Measurements from ENCODE around the gene CCDC78. TPM values are rescaled to one million over a fixed set of nuclear protein-coding genes. Genes with fewer than 3 reads are reported as not detected.
"Not testable (repeated sequence)": the region's sequence is repeated elsewhere in the genome, so short reads cannot be mapped to it uniquely, and the experiment has no call there.

The CCDC78 gene
- polyA plus RNA-seq, 6 donors from 2014 or later = 0.41 to 0.95 TPM; not detected in 4

GRCh38 chr16:692356-693108 lies 33.7 kb downstream of the CCDC78 start:
- no peak for ATAC-seq (ENCODE audit: low read depth in 2 of 2)
- Mint-ChIP-seq H3K4me1 (peaks cover 18 to 33% (median 27%) of the 10 kb centered on the region in 3 donors), H3K9me3 (no peaks in the 10 kb centered on the region), H3K27me3 (peaks cover 0 to 24% (median 15%) of the 10 kb centered on the region in 3 donors), H3K4me3 (peak overlapping the region in 6 of 8 donors; percentile 18 to 95 (median 46)), H3K27ac (no peak overlapping the region), H3K36me3 (no peaks in the 10 kb centered on the region)
- DNase-seq = no peak

DNA sequence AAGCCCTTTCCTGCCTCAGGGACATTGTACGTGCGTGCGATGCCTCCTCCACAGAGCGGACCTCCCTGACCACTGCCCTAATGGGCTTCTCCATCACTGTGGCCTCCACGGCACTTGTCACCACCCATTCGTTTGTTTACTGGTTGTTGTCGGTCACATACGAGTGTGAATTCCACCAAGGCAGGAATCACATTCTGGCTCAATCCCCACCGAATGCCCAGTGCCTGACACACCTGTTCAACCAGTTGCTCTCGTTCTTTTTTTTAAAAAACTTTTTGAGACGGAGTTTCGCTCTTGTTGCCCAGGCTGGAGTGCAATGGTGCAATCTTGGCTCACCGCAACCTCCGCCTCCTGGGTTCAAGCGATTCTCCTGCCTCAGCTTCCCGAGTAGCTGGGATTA lies 35.0 kb downstream of the CCDC78 start:
- DNase-seq; ATAC-seq (ENCODE audit: low read depth in 2 of 2); H3K9me3 Mint-ChIP-seq; H3K36me3 Mint-ChIP-seq: not testable (repeated sequence)
- Mint-ChIP-seq H3K27me3 (peaks cover 0 to 19% (median 15%) of the 10 kb centered on the region in 3 donors), H3K4me1 (peaks cover 21 to 33% (median 27%) of the 10 kb centered on the region in 3 donors), H3K27ac (peak overlapping the region in 2 of 6 donors; percentile 47 to 93), H3K4me3 (peak overlapping the region in 7 of 8 donors; percentile 89 to 97 (median 94))

- Mint-ChIP-seq H3K4me1 (peaks cover 22 to 40% (median 29%) of the 10 kb centered on the region in 3 donors), H3K4me3 (peak overlapping the region; percentile 89 to 97 (median 94)), H3K27ac (peak overlapping the region in 5 of 6 donors; percentile 33 to 96 (median 56)), H3K27me3 (peaks cover 0 to 15% (median 13%) of the 10 kb centered on the region in 3 donors), H3K9me3 (no peaks in the 10 kb centered on the region), H3K36me3 (no peaks in the 10 kb centered on the region)
- ATAC-seq (ENCODE audit: low read depth in 2 of 2) = no peak
- DNase-seq = no peak
Measured at GRCh38 chr16:689175-689897, 36.9 kb downstream of the CCDC78 start.

DNA sequence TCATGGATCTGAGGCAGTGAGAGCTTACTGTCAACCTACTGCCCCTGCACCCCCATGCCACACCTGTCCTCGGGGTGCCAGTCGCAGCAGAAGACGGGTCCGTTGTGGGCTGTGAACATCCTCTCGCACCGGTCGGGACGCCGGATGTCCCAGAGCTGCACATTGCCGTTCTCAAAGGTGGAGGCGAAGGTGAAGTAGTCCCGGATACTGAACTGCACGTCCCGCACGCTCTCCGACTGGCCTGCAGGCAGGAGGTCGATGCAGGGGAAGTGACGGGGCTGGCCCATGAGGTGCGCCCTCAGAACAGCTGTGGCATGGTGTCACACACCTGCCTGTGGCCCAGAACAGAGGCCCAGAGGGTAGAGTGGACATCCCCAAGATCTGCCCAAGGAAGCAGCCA lies 38.7 kb downstream of the CCDC78 start:
- H3K4me1 Mint-ChIP-seq = peaks cover 17 to 45% (median 36%) of the 10 kb centered on the region in 3 donors
- DNase-seq (no peak), ATAC-seq (ENCODE audit: low read depth in 2 of 2) (no peak)
- no peaks in the 10 kb centered on the region for H3K36me3 Mint-ChIP-seq
- H3K27ac Mint-ChIP-seq = no peak overlapping the region
- no peaks in the 10 kb centered on the region for H3K9me3 Mint-ChIP-seq
- H3K27me3 Mint-ChIP-seq = peaks cover 0 to 6% (median 1%) of the 10 kb centered on the region in 3 donors
- H3K4me3 Mint-ChIP-seq = peak overlapping the region in 4 of 8 donors; percentile 25 to 72 (median 55)

DNA sequence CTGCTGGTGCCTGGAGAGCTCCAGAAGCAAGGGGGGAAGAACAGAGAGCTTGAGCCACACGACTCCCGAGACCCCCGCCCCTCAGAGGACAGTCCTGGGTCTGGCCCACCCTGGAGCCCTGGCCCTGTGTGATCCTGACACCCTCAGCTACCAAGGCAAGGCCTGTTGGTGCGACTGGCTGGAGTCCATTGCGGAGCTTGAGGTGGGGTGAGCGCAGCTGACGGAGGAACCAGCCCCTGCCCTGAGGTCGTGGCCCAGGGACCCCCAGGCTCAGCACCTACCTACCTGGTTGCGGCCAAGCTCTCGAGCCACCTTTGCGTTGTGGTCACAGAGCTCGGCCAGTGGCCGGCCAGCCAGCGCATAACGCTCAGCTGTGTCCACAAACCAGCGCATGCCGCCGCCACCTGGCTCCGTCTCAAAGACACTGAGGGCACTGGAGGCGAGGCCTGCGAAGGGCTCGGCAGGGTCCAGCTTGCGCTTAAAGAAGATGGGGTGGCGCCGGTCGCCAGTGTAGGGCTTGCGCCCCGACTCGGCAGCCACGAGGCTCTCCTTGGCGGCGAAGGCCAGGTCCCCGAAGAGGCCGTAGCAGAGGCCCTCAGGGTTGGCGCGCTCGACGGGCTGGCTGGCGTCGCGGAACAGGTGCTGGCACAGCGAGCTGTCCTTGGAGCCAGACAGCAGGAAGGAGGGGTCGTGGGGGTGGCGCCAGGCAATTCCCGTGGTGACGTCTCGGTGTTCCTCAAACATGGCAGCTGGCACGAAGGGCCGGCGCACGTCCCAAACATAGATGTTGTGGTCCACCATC lies 39.6 kb downstream of the CCDC78 start:
- peak overlapping the region in 1 of 6 donors; percentile 77 for H3K27ac Mint-ChIP-seq
- H3K4me3 Mint-ChIP-seq = peak overlapping the region in 3 of 8 donors; percentile 6 to 59 (median 53)

GRCh38 chr16:685967-686366 lies 40.3 kb downstream of the CCDC78 start:
- H3K9me3 Mint-ChIP-seq = no peaks in the 10 kb centered on the region
- DNase-seq (no peak), ATAC-seq (ENCODE audit: low read depth in 2 of 2) (no peak)
- no peaks in the 10 kb centered on the region for H3K27me3 Mint-ChIP-seq
- H3K36me3 Mint-ChIP-seq = no peaks in the 10 kb centered on the region
- peak overlapping the region in 6 of 8 donors; percentile 19 to 79 (median 62) for H3K4me3 Mint-ChIP-seq
- peak overlapping the region in 3 of 6 donors; percentile 63 to 77 (median 76) for H3K27ac Mint-ChIP-seq
- peaks cover 14 to 58% (median 49%) of the 10 kb centered on the region in 3 donors for H3K4me1 Mint-ChIP-seq

More for the DNA sequence above, 39.6 kb downstream of the CCDC78 start:
- no peak for DNase-seq
- no peaks in the 10 kb centered on the region for H3K36me3 Mint-ChIP-seq
- no peaks in the 10 kb centered on the region for H3K27me3 Mint-ChIP-seq
- ATAC-seq (ENCODE audit: low read depth in 2 of 2) = no peak
- H3K4me1 Mint-ChIP-seq = peaks cover 17 to 54% (median 42%) of the 10 kb centered on the region in 3 donors
- H3K9me3 Mint-ChIP-seq = no peaks in the 10 kb centered on the region

- H3K9me3 Mint-ChIP-seq = no peaks in the 10 kb centered on the region
- H3K27me3 Mint-ChIP-seq = no peaks in the 10 kb centered on the region
- DNase-seq = no peak
- H3K4me3 Mint-ChIP-seq = peak overlapping the region in 1 of 8 donors; percentile 79
- H3K4me1 Mint-ChIP-seq = peaks cover 9 to 53% (median 49%) of the 10 kb centered on the region in 3 donors
- H3K27ac Mint-ChIP-seq = peak overlapping the region in 2 of 6 donors; percentile 70 to 83
- H3K36me3 Mint-ChIP-seq = no peaks in the 10 kb centered on the region
- no peak for ATAC-seq (ENCODE audit: low read depth in 2 of 2)
Measured at GRCh38 chr16:684961-685696, 41.1 kb downstream of the CCDC78 start.

- Mint-ChIP-seq H3K27me3 (no peaks in the 10 kb centered on the region), H3K36me3 (no peaks in the 10 kb centered on the region), H3K9me3 (no peaks in the 10 kb centered on the region), H3K4me1 (peaks cover 8 to 45% (median 45%) of the 10 kb centered on the region in 3 donors), H3K4me3 (peak within 1 kb of the TSS; percentile 77 to 91 (median 85)), H3K27ac (peak within 1 kb of the TSS; percentile 33 to 93 (median 74))
- ATAC-seq (ENCODE audit: low read depth in 2 of 2) (peak; percentile 78 to 79), DNase-seq (peak; percentile 96)
Measured at GRCh38 chr16:684071-684794, 42.0 kb downstream of the CCDC78 start, which contains the start of gene JMJD8. Gene JMJD8, minus strand, starts transcription at chr16:684334. Its CDS starts 15 bp downstream, at chr16:684319.

GRCh38 chr16:683396-684070 lies 42.7 kb downstream of the CCDC78 start:
- ATAC-seq (ENCODE audit: low read depth in 2 of 2) (no peak), DNase-seq (no peak)
- H3K27ac Mint-ChIP-seq = peak overlapping the region in 3 of 6 donors; percentile 32 to 83 (median 82)
- peaks cover 4 to 42% (median 38%) of the 10 kb centered on the region in 3 donors for H3K4me1 Mint-ChIP-seq
- H3K9me3 Mint-ChIP-seq = no peaks in the 10 kb centered on the region
- H3K36me3 Mint-ChIP-seq = no peaks in the 10 kb centered on the region
- H3K27me3 Mint-ChIP-seq = no peaks in the 10 kb centered on the region
- peak overlapping the region; percentile 68 to 89 (median 82) for H3K4me3 Mint-ChIP-seq

DNA sequence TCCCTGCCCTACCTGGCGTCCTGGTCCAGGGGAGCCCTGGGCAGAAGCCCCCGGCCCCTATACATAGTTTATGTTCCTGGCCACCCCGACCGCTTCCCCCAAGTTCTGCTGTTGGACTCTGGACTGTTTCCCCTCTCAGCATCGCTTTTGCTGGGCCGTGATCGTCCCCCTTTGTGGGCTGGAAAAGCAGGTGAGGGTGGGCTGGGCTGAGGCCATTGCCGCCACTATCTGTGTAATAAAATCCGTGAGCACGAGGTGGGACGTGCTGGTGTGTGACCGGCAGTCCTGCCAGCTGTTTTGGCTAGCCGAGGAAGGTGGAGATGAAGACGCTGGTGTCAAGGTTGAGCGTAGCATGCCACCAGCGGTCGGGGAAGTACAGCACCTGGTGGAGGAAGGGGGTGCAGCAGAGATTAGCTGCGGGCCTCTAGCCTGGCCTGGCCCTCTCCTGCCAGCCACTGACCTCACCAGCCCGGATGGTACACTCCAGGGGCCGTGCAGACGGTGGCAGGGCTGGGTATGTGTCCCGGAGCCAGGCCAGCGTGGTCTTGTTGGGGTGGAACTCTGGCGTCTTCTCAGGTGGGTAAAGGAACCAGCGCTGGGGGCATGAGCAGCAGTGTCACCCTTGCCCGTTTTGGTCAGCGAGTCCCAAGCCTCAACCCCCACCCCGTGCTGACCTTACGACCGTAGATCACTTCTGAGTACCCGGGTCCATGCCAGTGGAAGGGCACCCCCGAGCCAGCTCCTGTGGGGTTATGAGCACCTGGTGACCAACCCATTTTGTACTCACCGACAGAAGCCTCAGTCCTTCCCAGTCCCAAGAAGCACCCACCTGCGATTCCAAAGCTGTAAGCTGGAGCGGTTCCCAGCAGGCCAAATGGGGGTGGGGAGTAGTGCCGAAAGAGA lies 43.5 kb downstream of the CCDC78 start:
- peaks cover 4 to 38% (median 38%) of the 10 kb centered on the region in 3 donors for H3K4me1 Mint-ChIP-seq
- DNase-seq = no peak
- H3K36me3 Mint-ChIP-seq = no peaks in the 10 kb centered on the region
- no peaks in the 10 kb centered on the region for H3K27me3 Mint-ChIP-seq
- H3K4me3 Mint-ChIP-seq = peak overlapping the region; percentile 68 to 89 (median 82)
- ATAC-seq (ENCODE audit: low read depth in 2 of 2) = no peak
- no peaks in the 10 kb centered on the region for H3K9me3 Mint-ChIP-seq
- peak overlapping the region in 4 of 6 donors; percentile 32 to 83 (median 69) for H3K27ac Mint-ChIP-seq

All from naive B cell (primary cell).